Measurements from ENCODE around the gene JMY. TPM values are rescaled to one million over a fixed set of nuclear protein-coding genes. Genes with fewer than 3 reads are reported as not detected.

The JMY gene
- total and polyA plus RNA-seq, 2 of the 8 experiments (the other 6 are each of a cell fraction or from before 2014, with no cell fraction given): 2.8 to 13.9 TPM

GRCh38 chr5:79205965-79206364 is 30.0 kb upstream of the JMY start (continued):
- TF ChIP-seq HDAC2 (IDR thresholded peaks at IDR 0.05; ENCODE audit: borderline replicate concordance in 1 of 2, low read depth in 2 of 2, low read length in 2 of 2) (no peak), ZNF274 (IDR thresholded peaks at IDR 0.05; ENCODE audit: borderline replicate concordance, extremely low read depth, low read length) (no peak), YY1 (IDR thresholded peaks at IDR 0.05; ENCODE audit: low read depth, low read length) (no peak), MAX (IDR thresholded peaks at IDR 0.05) (no peak)
